Measurements from ENCODE around the gene FAM83G. TPM values are rescaled to one million over a fixed set of nuclear protein-coding genes. Genes with fewer than 3 reads are reported as not detected.

Gene FAM83G
- total and polyA plus RNA-seq, 2 donors (not counting 1 experiment from before 2014, with no cell fraction given), result 2.4 to 6.3 TPM

DNA sequence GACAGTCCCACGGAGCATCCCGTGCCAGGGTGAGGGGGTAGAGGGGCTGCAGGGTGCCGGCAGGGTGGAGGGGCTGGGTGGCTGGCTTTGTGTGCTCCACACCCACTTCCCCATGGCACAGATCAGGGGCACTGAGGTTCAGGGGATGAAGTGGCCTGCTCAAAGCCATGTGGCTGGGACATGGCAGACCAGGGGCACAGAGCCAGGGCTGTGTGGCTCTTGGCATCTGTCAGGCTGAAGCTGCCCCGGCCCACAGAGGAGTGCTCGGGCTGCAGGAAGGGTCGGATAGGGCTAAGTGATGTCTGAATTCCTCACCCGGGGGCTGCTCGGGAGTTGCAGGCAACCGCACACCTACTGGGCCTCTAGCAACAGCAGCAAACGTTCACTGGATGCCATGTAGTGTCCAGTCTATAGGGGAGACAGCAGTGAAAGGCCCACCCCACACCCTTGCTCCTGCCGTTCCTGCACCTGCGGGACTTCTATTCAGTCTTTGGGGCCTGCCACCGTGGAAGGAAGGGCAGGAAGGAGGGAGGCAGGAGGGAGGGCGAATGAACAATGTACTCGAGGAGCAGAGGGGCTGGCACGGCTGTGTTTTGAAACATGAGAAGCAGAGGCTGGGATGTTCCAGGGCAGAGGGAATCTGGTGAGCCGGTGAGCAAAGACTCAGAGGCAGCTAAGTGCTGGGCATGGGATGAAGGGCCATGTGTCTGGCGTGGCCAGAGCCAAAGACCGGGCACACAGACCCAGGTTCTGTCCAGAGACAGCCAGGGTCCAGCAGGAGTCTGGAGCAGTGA lies 37.5 kb downstream of the FAM83G start:
- H3K36me3 ChIP-seq (ENCODE audit: control insufficient read depth, insufficient read depth, low read length), result peaks cover 2% of the 10 kb centered on the region
- H4K20me1 ChIP-seq (ENCODE audit: control insufficient read depth, extremely low read depth, insufficient read depth, low read length), result no peaks in the 10 kb centered on the region
- no peak overlapping the region for H3K4me3 ChIP-seq (replicated peaks in 1 of 4; ENCODE audit: control extremely low read depth in 1 of 4, insufficient read depth in 1 of 4, low read depth in 3 of 4, low read length in 4 of 4)
- H2AFZ ChIP-seq (ENCODE audit: low read length), result no peak overlapping the region
- H3K9ac ChIP-seq (ENCODE audit: insufficient read depth, low read length), result no peak overlapping the region
- no peaks in the 10 kb centered on the region for H3K9me3 ChIP-seq (ENCODE audit: control insufficient read depth, insufficient read depth, low read depth, low read length)
- no peaks in the 10 kb centered on the region for H3K79me2 ChIP-seq (ENCODE audit: control insufficient read depth, insufficient read depth, low read length)
- DNase-seq (ENCODE audit: low read depth in 2 of 2), result peak; percentile 38 to 54
- no peaks in the 10 kb centered on the region for H3K4me1 ChIP-seq (ENCODE audit: control insufficient read depth, extremely low read depth, insufficient read depth, low read length)
- no peaks in the 10 kb centered on the region for H3K27me3 ChIP-seq (ENCODE audit: control insufficient read depth, insufficient read depth, low read length)
- no peak for TF ChIP-seq EZH2 (IDR thresholded peaks at IDR 0.05; ENCODE audit: low read length, missing control alignments)
- TF ChIP-seq, protein P1, sequence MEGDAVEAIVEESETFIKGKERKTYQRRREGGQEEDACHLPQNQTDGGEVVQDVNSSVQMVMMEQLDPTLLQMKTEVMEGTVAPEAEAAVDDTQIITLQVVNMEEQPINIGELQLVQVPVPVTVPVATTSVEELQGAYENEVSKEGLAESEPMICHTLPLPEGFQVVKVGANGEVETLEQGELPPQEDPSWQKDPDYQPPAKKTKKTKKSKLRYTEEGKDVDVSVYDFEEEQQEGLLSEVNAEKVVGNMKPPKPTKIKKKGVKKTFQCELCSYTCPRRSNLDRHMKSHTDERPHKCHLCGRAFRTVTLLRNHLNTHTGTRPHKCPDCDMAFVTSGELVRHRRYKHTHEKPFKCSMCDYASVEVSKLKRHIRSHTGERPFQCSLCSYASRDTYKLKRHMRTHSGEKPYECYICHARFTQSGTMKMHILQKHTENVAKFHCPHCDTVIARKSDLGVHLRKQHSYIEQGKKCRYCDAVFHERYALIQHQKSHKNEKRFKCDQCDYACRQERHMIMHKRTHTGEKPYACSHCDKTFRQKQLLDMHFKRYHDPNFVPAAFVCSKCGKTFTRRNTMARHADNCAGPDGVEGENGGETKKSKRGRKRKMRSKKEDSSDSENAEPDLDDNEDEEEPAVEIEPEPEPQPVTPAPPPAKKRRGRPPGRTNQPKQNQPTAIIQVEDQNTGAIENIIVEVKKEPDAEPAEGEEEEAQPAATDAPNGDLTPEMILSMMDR (conservative IDR thresholded peaks at IDR 0.05 in 1 of 2, IDR thresholded peaks at IDR 0.05 in 1 of 2; ENCODE audit: low read depth in 1 of 2, low read length in 2 of 2), result no peak
- H3K27ac ChIP-seq (ENCODE audit: insufficient read depth, low read length), result no peak overlapping the region
- no peak overlapping the region for H3K4me2 ChIP-seq (ENCODE audit: extremely low read depth, insufficient read depth, low read length)

- TF ChIP-seq EZH2 (IDR thresholded peaks at IDR 0.05; ENCODE audit: low read length, missing control alignments), result no peak
- Histone ChIP-seq H3K27me3 (ENCODE audit: control insufficient read depth, insufficient read depth, low read length) (no peaks in the 10 kb centered on the region), H3K9me3 (ENCODE audit: control insufficient read depth, insufficient read depth, low read depth, low read length) (no peaks in the 10 kb centered on the region), H4K20me1 (ENCODE audit: control insufficient read depth, extremely low read depth, insufficient read depth, low read length) (no peaks in the 10 kb centered on the region), H3K4me3 (replicated peaks in 1 of 4; ENCODE audit: control extremely low read depth in 1 of 4, insufficient read depth in 1 of 4, low read depth in 3 of 4, low read length in 4 of 4) (no peak overlapping the region), H3K36me3 (ENCODE audit: control insufficient read depth, insufficient read depth, low read length) (no peaks in the 10 kb centered on the region), H3K4me2 (ENCODE audit: extremely low read depth, insufficient read depth, low read length) (no peak overlapping the region), H3K4me1 (ENCODE audit: control insufficient read depth, extremely low read depth, insufficient read depth, low read length) (no peaks in the 10 kb centered on the region), H3K9ac (ENCODE audit: insufficient read depth, low read length) (no peak overlapping the region), H3K27ac (ENCODE audit: insufficient read depth, low read length) (no peak overlapping the region), H2AFZ (ENCODE audit: low read length) (no peak overlapping the region), H3K79me2 (ENCODE audit: control insufficient read depth, insufficient read depth, low read length) (no peaks in the 10 kb centered on the region)
- DNase-seq (ENCODE audit: low read depth in 2 of 2), result no peak
Observed at GRCh38 chr17:18965530-18966236, 38.9 kb downstream of the FAM83G start.

GRCh38 chr17:18964550-18964949 lies 40.0 kb downstream of the FAM83G start:
- no peaks in the 10 kb centered on the region for H3K79me2 ChIP-seq (ENCODE audit: control insufficient read depth, insufficient read depth, low read length)
- no peaks in the 10 kb centered on the region for H3K27me3 ChIP-seq (ENCODE audit: control insufficient read depth, insufficient read depth, low read length)
- H3K27ac ChIP-seq (ENCODE audit: insufficient read depth, low read length), result no peak overlapping the region
- no peaks in the 10 kb centered on the region for H3K9me3 ChIP-seq (ENCODE audit: control insufficient read depth, insufficient read depth, low read depth, low read length)
- no peak overlapping the region for H3K9ac ChIP-seq (ENCODE audit: insufficient read depth, low read length)
- H3K4me3 ChIP-seq (replicated peaks in 1 of 4; ENCODE audit: control extremely low read depth in 1 of 4, insufficient read depth in 1 of 4, low read depth in 3 of 4, low read length in 4 of 4), result no peak overlapping the region
- no peaks in the 10 kb centered on the region for H3K4me1 ChIP-seq (ENCODE audit: control insufficient read depth, extremely low read depth, insufficient read depth, low read length)
- H3K4me2 ChIP-seq (ENCODE audit: extremely low read depth, insufficient read depth, low read length), result no peak overlapping the region
- no peaks in the 10 kb centered on the region for H4K20me1 ChIP-seq (ENCODE audit: control insufficient read depth, extremely low read depth, insufficient read depth, low read length)
- no peaks in the 10 kb centered on the region for H3K36me3 ChIP-seq (ENCODE audit: control insufficient read depth, insufficient read depth, low read length)
- no peak overlapping the region for H2AFZ ChIP-seq (ENCODE audit: low read length)
- TF ChIP-seq EZH2 (IDR thresholded peaks at IDR 0.05; ENCODE audit: low read length, missing control alignments), result no peak
- TF ChIP-seq, protein P1 (conservative IDR thresholded peaks at IDR 0.05 in 1 of 2, IDR thresholded peaks at IDR 0.05 in 1 of 2; ENCODE audit: low read depth in 1 of 2, low read length in 2 of 2), result no peak
- DNase-seq (ENCODE audit: low read depth in 2 of 2), result no peak

All from fibroblast of lung (primary cell).